NCI-H510A (cell line): ENCODE results near the gene NUP88.
"Not testable (repeated sequence)": the region's sequence is repeated elsewhere in the genome, so short reads cannot be mapped to it uniquely, and the experiment has no call there.

ENCODE experiments used
- DNase-seq: peaks from one replicate; lab custom pipeline; 2025; lab: John Stamatoyannopoulos, UW

Gene NUP88

GRCh38 chr17:5419356-5419958 is at the start of gene NUP88:
NUP88 (minus strand) TSS chr17:5419662; CDS start chr17:5419650, 12 bp downstream.
- DNase-seq: peak; percentile 95

- no peak for DNase-seq
Observed at GRCh38 chr17:5468075-5468473, 48.6 kb upstream of the NUP88 start.

- DNase-seq: no peak
Observed at GRCh38 chr17:5467416-5467815, 48.0 kb upstream of the NUP88 start.

GRCh38 chr17:5466295-5466694 is 46.8 kb upstream of the NUP88 start:
- no peak for DNase-seq

GRCh38 chr17:5464717-5465507 is 45.5 kb upstream of the NUP88 start:
- DNase-seq: no peak

GRCh38 chr17:5446786-5447185 is 27.3 kb upstream of the NUP88 start:
- no peak for DNase-seq

- DNase-seq: no peak
Observed at GRCh38 chr17:5444209-5444608, 24.7 kb upstream of the NUP88 start.

- DNase-seq: no peak
Observed at GRCh38 chr17:5443728-5444127, 24.3 kb upstream of the NUP88 start.

- no peak for DNase-seq
Observed at GRCh38 chr17:5439446-5439764, 19.9 kb upstream of the NUP88 start.

GRCh38 chr17:5438716-5439445 is 19.4 kb upstream of the NUP88 start, which contains the start of gene C1QBP:
C1QBP (minus strand) TSS chr17:5439155; CDS start chr17:5439073, 82 bp downstream.
- peak; percentile 77 for DNase-seq

GRCh38 chr17:5437721-5438317 is 18.4 kb upstream of the NUP88 start:
- no peak for DNase-seq

- not testable (repeated sequence) for DNase-seq
Observed at GRCh38 chr17:5435781-5436315, 16.4 kb upstream of the NUP88 start.

GRCh38 chr17:5434984-5435383 is 15.5 kb upstream of the NUP88 start:
- DNase-seq: no peak

- DNase-seq: no peak
Observed at GRCh38 chr17:5431949-5432556, 12.6 kb upstream of the NUP88 start.

- DNase-seq: not testable (repeated sequence)
Observed at GRCh38 chr17:5431234-5431633, 11.8 kb upstream of the NUP88 start.

GRCh38 chr17:5430413-5430999 is 11.0 kb upstream of the NUP88 start:
- DNase-seq: no peak

- no peak for DNase-seq
Observed at GRCh38 chr17:5429191-5429887, 9.9 kb upstream of the NUP88 start.

GRCh38 chr17:5425826-5426225 is 6.4 kb upstream of the NUP88 start:
- no peak for DNase-seq

GRCh38 chr17:5424909-5425308 is 5.4 kb upstream of the NUP88 start:
- no peak for DNase-seq

GRCh38 chr17:5422505-5422904 is 3.0 kb upstream of the NUP88 start:
- DNase-seq: no peak
